DND-41 (cell line): ENCODE data around the gene RGS18.

Experiments used
- EZH2 ChIP-seq: IDR thresholded peaks from 3 replicates; pipeline ENCODE4 v1.6.1; 2012; ENCODE audit warnings: borderline replicate concordance, low read depth, mild to moderate bottlenecking, moderate library complexity, low read length, inconsistent platforms; ENCODE audit not compliant: severe bottlenecking
- TF ChIP-seq, protein P1 (sequence below): IDR thresholded peaks from 2 replicates; pipeline ENCODE4 v1.5.1; 2012; ENCODE audit warnings: borderline replicate concordance, low read length, moderate library complexity, mild to moderate bottlenecking; ENCODE audit not compliant: poor library complexity, severe bottlenecking; ENCODE audit errors: extremely low read depth

DNA sequence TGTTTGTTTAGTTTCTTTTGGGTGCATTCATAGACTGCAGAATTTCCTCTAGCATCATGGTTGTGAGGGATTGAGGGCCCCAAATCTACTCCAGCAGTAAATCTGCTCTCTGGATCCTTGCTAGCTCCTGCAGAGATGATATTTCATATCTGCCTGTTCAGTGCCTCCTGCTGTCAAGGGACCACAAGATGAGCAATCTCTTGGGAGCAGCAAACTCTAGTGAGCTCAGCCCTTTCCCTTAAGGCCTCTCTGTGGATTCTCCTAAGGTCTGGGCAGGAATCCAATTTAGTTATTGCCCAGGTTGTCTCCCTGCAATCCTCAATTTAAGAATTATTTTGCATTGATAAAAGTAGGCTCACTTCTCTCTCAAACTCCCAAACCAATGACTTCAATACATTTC lies 76.9 kb downstream of the RGS18 start:
- TF ChIP-seq, protein P1, sequence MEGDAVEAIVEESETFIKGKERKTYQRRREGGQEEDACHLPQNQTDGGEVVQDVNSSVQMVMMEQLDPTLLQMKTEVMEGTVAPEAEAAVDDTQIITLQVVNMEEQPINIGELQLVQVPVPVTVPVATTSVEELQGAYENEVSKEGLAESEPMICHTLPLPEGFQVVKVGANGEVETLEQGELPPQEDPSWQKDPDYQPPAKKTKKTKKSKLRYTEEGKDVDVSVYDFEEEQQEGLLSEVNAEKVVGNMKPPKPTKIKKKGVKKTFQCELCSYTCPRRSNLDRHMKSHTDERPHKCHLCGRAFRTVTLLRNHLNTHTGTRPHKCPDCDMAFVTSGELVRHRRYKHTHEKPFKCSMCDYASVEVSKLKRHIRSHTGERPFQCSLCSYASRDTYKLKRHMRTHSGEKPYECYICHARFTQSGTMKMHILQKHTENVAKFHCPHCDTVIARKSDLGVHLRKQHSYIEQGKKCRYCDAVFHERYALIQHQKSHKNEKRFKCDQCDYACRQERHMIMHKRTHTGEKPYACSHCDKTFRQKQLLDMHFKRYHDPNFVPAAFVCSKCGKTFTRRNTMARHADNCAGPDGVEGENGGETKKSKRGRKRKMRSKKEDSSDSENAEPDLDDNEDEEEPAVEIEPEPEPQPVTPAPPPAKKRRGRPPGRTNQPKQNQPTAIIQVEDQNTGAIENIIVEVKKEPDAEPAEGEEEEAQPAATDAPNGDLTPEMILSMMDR, result peak; percentile 4
- no peak for TF ChIP-seq EZH2
